ENCODE data around the gene MLH3. TPM values are rescaled to one million over a fixed set of nuclear protein-coding genes. Genes with fewer than 3 reads are reported as not detected.

MLH3 gene
- total and polyA plus RNA-seq, 10 of the 15 experiments (the other 5 are each of a cell fraction or from before 2014, with no cell fraction given) = 12.6 to 31.2 (median 19.6) TPM

- TF ChIP-seq CUX1 (IDR thresholded peaks at IDR 0.05; ENCODE audit: insufficient replicate concordance, low read depth, low read length) = no peak
- TF ChIP-seq, protein P1, sequence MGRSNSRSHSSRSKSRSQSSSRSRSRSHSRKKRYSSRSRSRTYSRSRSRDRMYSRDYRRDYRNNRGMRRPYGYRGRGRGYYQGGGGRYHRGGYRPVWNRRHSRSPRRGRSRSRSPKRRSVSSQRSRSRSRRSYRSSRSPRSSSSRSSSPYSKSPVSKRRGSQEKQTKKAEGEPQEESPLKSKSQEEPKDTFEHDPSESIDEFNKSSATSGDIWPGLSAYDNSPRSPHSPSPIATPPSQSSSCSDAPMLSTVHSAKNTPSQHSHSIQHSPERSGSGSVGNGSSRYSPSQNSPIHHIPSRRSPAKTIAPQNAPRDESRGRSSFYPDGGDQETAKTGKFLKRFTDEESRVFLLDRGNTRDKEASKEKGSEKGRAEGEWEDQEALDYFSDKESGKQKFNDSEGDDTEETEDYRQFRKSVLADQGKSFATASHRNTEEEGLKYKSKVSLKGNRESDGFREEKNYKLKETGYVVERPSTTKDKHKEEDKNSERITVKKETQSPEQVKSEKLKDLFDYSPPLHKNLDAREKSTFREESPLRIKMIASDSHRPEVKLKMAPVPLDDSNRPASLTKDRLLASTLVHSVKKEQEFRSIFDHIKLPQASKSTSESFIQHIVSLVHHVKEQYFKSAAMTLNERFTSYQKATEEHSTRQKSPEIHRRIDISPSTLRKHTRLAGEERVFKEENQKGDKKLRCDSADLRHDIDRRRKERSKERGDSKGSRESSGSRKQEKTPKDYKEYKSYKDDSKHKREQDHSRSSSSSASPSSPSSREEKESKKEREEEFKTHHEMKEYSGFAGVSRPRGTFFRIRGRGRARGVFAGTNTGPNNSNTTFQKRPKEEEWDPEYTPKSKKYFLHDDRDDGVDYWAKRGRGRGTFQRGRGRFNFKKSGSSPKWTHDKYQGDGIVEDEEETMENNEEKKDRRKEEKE (IDR thresholded peaks at IDR 0.05) = no peak
- no peak for TF ChIP-seq NKRF (conservative IDR thresholded peaks at IDR 0.05)
- TF ChIP-seq ATF7 (IDR thresholded peaks at IDR 0.05; ENCODE audit: low read depth) = no peak
- TF ChIP-seq MEF2B (IDR thresholded peaks at IDR 0.05; ENCODE audit: partially characterized antibody, poor library complexity, severe bottlenecking) = no peak
- no peak for TF ChIP-seq MTA3 (IDR thresholded peaks at IDR 0.05; ENCODE audit: borderline replicate concordance, low read length)
- TF ChIP-seq CEBPB (IDR thresholded peaks at IDR 0.05; ENCODE audit: borderline replicate concordance in 1 of 2, low read depth in 2 of 2, low read length in 2 of 2) = no peak
- TF ChIP-seq REST (IDR thresholded peaks at IDR 0.05; ENCODE audit: low read depth, low read length) = no peak
- TF ChIP-seq BMI1 (IDR thresholded peaks at IDR 0.05; ENCODE audit: borderline replicate concordance) = no peak
- no peak for TF ChIP-seq SREBF2 (IDR thresholded peaks at IDR 0.05; ENCODE audit: low read length)
These were observed 40.7 kb downstream of the MLH3 start (continued) for GRCh38 chr14:75010472-75011093.
